Fibroblast of gingiva (primary cell): ENCODE measurements around the gene TTLL1.

Experiments used
- DNase-seq: peaks from one replicate; pipeline ENCODE4 v3.0.0-alpha.2; 2011; ENCODE audit warnings: low read depth

The TTLL1 gene

DNA sequence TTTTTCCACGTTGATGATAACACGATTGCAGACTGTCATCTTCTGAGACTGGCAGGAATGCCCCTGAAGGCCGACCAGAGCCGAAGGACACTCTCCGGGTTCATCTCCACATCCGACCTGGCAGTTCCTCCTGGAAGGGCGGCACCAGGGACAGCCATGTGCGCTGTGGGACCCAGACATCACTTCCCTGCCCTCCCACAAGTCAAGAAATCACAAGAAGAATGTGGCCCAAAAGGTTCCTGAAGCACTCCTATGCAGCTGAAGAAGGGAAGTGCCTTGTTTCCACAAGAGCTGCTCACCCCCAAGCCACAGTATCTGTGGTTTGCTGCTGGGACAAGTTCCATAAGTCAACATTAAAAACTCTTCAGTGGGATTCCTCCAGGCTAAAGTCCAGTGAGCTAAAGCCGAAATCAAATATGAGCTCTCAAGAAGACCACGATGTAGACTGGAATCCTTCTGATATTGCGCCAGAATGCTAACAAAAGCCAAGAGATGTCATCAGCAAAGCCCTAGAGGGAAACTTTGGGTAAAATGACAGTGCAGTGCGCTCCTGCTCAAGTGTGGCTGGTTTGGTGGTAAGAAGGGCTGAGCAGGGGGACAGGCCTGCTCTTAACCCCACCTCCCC lies 95.4 kb downstream of the TTLL1 start:
- peak; percentile 86 for DNase-seq

DNA sequence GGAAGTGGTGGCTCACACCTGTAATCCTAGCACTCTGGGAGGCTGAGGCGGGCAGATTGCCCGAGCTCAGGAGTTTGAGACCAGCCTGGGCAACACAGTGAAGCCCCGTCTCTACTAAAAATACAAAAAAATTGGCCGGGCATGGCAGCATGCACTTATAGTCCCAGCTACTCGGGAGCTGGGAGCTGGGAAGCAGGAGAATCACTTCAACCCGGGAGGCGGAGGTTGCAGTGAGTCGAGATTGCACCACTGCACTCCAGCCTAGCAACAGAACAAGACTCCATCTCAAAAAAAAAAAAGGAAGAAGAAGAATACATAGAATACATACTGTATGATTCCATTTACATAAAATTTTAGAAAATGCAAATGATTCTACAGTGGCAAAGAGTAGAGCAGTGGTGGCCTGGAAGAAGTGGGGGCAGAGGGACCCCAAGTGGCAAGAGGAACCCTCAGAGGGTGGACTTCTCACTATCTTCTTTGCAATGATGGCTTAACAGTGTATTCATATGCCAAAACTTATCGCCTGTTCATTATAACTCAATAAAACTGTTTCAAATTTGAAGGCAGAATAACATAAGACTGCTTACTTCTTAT lies 96.2 kb downstream of the TTLL1 start:
- no peak for DNase-seq

DNA sequence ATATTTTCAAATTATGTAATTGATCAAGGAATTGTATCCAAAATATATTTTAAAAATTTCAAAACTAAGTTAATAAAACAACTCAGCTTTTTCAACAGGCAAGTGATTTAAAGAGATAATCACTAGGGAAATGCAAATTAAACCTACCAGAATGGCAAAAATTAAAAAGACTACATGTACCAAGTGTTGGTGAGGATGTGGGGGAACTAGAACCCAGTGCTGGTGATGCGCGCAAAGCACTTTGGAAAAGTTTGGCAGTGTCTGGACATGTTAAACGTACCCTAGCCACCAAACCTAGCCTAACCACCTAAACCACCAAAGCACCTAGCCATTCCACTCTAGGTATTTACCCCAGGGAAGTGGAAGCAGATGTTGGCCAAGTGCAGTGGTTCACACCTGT lies 97.1 kb downstream of the TTLL1 start:
- no peak for DNase-seq

DNA sequence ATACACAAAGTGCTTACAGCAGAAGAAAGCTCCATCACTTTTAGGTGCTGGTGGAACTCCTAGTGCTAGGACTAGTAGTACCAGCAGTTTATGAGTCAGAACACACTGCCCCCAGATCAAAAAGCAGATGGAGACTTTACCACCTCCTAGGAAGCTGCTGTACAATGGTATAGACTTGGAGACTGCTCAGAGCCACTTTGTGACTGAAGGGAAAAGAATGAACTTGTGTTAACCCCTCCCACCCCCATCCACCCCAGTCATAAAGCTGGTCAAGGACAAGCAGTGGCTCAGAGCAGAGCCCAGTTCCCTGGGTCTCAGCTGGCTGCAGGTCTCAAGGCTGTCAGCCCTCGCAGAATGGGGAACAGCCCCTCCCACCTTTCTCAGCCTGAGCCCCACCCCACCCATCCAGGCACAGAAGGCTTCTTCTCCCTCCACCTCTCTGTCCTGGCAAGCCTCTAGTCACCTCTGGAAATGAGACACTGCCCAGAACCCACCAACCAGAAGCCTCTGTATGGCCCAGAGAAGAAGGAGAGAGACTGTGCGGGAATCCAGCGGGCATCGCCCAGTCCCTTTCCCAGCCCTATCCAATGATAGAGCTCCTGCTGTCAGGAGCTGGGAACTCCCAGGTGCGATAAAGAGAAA lies 98.1 kb downstream of the TTLL1 start:
- DNase-seq = no peak

DNA sequence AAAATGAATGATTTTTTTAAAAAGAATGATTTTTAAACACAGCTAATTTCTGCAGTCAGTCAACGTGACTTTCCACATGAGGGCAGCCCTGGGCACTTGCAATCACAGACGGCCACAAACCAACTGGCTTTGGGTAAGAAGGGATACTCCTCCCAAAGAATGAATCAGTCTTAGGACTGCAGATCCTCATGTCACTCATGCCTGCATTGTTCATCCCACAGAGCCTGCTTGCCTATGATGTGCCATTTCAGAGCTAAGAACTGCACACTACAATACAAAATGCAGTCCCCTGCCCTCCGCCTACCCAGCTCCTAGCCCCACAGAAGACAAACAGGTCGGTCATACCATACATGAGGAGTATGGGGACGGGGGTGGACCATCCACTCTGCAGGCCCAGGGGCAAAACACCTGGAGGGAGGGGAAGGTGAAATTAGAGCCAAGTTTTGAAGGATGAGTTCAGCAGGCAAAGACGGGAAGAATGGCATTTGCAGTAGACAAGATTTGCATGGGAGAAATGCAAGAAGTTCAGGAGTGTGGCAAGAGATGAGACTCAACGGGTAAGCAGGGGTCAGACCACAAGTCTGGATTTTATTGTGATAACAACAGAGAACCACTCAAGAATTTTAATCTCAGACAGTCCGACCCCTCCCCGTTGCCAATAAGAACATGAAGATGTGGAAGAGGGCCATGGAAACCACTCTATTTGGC lies 98.9 kb downstream of the TTLL1 start:
- DNase-seq = peak; percentile 86
